HG03060 (cell line): ENCODE data around the gene LTBP1.

Source experiments
- ATAC-seq: cut with Tn5 transposase; IDR thresholded peaks from one replicate; pipeline ENCODE4 v1.9.1; 2021; ENCODE audit warnings: low read depth, moderate number of reproducible peaks; ENCODE audit not compliant: unreplicated experiment

LTBP1 gene

DNA sequence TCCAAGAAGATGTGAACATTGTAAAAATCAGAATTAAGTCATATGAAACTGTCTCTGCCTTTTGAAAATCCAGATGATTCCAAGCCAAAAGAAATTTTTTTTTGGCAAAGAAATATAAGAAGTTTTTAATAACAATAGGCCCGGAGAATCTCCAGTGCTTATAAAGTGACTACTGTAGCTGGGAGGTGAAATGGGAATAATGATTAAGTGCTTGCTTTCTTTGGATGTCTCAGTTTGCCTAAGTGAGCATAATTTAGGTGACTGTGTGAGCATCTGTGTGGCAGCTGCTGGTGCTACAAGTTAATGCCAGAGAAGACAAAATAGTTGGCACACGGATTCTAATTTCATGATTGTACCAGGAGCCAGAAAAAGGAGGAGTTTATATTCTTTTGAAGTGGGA is 185.0 kb downstream of the LTBP1 start:
- ATAC-seq = no peak

DNA sequence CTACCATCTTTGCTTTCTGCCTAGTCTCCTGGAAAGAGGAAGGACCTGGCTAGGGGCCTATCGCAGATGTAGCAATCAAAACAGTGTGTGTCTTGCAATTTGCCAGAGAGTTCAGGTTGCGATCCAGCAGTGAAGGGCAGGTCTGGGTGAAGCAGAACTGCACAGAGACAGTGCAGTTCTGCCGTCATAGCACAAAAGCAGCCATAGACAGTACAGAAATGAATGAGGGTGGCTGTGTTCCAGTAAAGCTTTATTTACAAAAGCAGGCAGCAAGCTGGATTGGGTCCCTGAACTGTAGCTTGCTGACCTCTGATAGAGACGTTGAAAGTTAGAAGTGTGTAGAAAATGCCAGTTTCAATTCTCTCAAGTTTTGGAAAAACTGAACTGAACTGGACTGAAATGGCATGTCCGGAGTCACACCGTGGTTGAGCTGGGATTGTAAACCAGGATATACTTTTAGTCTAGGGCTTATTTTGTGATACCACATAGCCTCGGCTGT is 186.8 kb downstream of the LTBP1 start:
- ATAC-seq = no peak

DNA sequence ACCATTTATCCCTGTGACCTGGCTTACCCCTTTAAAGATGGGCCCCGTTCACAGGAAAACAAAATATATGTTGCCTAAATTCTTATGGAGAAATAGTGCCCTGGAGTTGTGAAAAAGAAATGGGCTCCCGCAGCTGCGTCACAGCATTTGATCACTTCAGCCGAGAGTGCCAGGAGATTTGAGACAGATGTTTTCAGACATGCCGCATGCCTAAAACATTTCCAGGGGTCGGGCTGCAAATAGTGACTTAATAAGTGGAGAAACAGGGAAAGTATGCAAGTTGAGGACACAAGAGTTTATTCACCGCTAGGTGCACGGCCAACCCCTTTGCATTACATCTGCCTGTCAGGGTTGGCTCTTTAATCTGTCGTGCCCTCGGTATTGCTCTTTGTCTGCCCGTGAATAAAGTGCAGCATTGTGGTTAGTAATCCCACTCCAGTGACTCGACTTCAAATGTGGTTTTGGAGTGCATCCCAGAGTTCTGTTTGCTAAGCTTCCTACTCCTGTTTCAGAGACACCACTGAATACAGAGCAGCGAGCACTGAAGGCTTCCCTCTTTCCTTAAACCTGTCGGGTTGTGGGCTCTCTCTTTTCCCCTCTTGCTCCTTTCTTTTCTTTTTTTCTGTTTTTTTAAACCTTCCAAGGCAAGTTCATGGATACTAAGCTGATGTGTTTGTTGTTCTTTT is 187.5 kb downstream of the LTBP1 start:
- ATAC-seq = no peak

DNA sequence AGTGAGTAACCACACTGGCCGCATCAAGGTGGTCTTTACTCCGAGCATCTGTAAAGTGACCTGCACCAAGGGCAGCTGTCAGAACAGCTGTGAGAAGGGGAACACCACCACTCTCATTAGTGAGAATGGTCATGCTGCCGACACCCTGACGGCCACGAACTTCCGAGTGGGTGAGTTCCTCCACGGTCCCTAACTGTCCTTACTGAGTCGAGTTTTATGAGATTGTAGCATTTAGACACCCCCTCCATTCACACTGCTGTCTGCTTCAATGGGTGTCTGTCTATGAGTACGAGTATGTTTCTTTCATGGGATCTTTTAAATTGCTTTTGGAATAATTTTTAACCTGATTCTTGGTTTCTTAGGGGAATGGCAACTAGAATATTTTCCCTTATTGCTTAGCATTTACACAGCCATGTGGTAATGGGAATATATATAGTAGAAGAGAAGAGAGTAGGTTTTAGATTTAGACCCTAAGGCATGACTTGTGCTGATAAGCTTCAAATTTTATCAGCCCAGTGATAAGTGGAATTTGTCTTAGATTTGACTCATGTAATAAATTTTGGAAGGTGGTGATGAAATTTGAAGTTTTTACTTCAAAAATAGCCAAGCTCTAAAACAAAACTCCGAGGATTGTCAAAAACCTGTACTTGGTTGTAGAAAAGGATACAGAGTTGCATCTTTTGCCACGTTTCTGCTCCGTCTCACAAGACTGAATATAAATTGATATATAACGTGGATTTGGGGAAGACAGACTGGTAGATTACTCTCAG is 188.2 kb downstream of the LTBP1 start:
- ATAC-seq = no peak

DNA sequence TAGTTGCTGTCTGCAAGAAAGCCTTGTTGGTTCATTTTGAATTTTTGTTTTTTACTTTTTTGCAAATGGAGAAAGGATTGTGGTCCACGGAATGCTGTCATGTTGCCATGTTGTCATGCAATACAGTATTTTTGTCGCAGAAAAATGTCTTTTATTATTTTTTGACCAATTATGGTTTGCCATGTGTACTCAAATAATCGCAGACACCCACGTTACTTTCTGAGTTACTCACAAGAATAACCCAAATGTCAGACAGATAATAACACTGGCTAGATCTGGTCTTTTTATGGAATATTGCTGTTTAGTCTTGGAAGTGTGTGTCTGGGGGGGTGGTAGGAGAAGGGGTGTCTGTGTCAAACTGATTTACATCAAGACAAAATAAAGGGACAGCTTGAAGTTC is 188.9 kb downstream of the LTBP1 start:
- no peak for ATAC-seq

DNA sequence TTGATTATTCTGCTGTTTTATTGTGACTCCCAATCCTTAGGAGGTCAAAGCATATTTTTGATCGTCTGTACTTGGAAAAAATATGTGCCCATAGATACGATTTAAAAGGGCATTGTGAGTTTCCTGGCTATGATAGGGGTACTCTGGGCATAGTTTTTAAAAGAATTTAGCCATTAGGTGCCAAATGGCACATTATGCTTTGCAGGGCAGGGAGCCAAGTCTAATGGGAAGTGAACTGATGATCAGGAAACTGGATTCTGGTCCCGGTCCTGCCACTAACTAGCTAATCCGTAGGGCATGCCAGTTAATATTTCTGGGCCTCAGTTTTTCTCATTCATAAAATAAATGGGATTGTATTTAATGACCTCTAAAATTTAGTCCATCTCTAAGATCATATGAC is 189.3 kb downstream of the LTBP1 start:
- ATAC-seq = no peak

DNA sequence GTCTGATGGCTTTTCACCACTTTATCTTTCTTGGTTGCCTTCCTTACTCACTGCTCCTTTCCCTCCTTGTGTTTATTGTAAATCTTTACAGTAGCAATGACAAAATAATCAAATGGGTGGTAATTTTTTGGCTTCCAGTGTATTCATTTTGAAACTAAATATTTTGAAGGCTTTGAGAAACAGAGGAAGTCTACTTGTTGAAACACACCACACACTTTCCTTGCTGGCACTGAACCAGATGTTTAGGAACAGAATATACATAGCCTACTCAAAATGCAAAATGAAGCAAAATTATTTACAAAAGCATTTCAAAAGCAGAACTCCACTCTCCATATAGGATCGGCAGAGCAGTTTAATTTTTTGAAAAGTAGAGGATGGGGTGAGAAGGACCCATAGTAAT is 189.8 kb downstream of the LTBP1 start:
- no peak for ATAC-seq

DNA sequence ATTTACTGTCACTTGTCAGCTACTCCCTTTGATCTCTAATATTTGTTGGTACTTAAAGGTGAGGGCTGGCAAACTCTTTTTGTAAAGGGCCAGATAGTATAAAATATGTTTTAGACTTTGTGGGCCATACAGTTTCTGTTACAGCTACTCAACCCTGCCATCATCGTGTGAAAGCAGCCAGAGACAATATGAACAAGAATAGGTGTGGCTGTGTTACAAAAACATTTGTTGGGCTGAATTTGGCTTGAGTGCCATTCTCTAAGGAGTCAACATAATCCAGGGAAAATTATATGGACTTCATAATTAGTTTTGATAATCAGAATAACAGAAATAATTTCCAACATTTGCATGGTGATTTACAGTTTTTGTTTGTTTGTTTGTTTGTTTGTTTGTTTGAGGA is 190.6 kb downstream of the LTBP1 start:
- no peak for ATAC-seq

DNA sequence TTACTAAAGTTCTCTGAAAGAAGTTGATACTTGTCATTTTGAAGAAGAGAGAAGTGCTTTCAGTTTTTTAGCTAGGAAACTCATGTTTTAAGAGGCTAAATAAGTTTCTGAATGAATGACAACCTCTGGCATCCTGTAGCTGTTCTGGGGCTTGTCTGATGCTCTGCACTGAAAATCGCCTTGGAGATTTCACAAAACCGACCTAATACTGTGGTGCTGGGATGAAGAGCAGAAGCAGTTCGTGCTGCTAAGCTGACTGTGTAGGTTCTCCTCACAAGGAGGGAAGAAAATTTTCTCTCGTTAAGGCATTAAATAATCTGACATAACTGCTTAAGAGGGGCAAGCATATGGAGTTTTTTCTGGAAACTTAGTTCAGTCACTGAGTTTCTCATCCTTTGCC is 193.2 kb downstream of the LTBP1 start:
- no peak for ATAC-seq

DNA sequence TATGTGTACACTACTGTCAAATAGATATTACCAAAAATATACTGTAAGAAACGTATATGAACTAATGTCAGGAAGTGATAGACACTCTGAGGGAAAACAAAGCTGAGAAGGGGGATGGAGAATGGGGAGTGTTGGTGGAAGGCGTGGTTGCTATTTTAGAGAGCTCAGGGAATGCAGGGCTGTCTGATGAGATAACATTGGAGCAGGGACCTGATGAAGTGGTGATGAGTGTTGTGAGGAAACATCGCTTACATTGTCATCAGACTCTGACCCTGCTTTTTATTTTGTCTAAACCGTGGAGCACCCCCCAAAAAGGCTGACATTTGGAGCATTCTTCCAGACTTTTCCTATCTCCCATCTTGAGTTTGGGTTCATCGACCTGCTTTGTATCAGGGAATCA is 194.7 kb downstream of the LTBP1 start:
- ATAC-seq = no peak

DNA sequence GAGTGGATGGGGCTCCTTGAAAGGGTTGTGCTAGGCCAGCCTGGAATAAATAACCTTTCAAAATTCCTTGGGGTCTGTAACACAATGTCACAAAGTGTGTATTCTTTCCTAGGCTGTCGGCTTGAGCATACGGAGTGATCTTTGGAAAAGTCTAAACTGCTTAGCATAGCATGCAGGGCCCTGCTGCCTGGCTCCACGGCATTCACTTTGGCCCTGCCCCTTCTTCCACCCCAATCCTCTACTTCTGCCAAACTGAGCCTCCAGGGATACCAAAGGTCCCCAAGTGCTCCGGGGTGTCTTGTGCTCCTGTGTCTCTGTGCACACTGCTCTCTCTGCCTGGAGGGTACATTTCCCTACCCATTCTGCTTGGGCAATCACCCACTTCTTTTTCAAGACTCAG is 196.1 kb downstream of the LTBP1 start:
- ATAC-seq = no peak

DNA sequence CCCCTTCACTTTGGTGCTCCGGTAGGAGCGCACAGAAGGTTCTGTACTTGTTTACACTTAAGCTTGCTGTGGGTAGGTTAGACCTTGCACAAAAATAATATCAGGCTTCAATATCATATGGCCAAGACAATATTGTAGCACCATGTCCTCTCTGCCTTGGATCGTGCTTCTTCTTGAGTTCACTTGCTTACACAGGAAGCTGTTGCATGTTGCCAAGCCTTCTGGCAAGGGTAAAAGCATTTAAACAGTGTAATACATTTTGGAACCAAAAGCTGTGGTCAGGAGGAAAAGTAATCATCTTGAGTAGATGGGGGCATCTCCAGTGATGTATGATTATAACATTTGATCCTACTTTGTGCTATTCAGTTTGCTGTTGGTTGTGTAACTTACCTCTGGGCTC is 197.5 kb downstream of the LTBP1 start:
- no peak for ATAC-seq

DNA sequence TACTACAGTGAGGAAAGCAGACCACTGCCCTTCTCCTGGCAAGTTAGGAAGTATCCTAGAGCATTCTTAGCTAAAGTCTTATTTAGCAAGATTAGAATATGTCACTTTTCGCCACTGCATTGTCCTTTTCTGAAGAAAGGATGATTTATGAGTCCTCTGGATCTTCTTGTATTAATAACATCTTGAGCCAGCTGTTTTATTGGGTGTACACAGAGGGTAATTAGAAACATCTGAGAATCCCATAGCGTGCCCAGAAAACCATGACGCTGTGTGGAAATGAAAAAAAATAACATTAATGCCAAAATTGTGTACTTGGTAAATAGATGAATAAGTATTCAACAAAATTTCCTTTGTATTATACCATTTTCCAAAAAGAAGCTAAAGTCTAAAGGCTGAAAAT is 198.7 kb downstream of the LTBP1 start:
- ATAC-seq = no peak

DNA sequence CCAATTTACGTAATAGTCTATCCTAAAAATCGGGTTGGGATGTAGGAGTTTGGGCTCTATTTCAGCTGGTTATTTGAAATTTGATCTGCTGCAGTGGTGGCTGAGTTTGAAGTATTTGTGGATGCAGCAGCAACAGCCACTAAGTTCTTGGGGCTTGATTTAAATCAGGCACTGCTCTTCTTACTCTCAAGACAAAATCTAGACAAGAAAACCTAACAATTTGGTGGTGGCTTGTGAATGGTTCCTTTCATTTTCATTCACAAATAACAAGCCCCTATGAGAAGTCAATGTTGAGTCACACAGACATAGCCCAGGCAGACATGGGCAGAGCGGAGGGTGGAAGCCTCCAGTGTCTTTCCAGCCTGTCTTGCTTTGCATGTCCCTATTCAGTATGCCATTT is 199.3 kb downstream of the LTBP1 start:
- no peak for ATAC-seq

DNA sequence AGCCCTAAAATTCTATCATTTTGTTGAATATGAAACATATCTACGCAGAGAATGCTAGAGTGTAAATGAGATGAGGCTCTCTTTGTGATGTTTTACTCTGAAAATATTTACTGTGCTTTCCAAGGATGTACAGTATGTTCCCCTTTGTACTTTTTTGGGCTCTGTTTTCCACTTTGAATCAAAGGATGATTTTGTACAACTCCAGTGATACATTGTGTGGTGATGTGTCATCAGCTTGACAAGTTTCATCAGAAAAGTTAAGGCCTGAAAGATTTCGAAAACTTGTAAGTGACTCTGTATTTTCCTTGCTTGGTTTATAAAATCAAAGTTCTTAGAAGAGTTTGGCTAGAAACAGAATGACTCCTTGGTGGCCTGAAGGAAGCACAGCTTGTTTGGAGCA is 206.3 kb downstream of the LTBP1 start:
- no peak for ATAC-seq

DNA sequence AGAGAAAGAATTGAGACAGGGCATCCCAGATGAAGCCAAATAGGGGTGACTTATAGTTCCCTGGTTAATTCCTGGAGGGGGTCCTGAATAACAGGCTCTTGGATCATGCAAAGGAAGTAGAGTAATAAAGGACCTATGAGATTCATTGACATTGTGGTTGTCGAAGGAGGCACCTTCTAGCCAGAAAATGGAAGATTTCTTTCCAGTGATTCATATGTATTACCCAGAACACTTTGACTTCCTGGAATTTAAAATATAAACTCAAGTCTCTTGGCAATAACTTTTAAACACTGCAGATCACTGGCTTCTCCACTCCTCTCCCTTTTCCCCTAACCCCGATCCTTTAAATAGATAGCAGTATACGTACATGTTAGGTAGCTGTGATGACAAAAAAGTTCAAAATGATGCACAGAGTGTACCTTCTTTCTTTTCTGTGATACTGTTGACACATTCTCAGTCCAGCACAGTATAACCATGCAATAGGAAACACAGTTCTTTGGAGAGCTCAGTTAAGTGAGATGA is 211.8 kb downstream of the LTBP1 start:
- no peak for ATAC-seq

DNA sequence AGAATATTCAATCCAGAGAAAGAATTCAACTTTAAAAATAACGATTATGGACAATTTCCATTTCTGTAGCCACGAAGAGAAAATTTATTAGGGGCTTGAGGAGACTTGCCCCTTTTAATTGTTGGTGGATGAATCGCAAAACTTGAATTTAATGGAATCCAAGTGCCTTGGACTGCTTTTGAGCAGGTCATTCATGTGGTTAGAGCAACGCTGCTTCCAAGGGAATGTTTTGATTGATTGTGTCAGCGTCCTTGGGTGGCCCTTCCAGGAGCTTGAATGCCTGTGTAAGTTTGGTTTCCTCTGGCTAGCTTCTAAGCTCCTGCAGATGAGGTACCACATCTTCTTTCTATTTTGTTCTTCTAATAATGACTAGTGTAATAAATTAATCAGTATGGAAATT is 213.4 kb downstream of the LTBP1 start:
- no peak for ATAC-seq

DNA sequence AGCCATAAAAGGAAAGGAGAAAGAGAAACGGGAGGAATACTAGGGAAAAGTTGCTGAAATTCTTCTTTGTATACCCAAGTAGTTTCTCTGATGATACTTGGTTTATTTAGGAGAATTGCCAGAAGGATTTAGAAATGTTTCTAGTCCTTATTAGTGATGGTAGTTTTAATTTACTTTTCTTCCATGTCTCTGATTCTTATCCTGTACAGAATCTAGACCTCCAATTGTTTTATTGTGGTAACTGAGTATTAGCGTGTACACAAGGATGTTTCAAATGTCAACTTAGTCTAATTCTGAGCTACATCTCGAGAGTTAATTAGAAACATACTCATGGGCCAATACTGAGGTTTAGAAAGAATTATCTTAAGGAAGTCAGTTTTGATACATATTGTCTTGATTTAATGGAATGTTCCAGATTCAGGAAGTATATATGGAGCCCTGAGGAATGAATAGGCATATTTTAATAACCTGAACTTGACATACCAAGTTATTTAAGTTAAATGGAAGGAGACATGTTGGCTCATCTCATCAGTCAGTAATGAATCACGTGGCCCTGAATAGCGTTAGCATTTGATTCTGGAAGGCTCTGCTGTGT is 219.6 kb downstream of the LTBP1 start:
- ATAC-seq = no peak

DNA sequence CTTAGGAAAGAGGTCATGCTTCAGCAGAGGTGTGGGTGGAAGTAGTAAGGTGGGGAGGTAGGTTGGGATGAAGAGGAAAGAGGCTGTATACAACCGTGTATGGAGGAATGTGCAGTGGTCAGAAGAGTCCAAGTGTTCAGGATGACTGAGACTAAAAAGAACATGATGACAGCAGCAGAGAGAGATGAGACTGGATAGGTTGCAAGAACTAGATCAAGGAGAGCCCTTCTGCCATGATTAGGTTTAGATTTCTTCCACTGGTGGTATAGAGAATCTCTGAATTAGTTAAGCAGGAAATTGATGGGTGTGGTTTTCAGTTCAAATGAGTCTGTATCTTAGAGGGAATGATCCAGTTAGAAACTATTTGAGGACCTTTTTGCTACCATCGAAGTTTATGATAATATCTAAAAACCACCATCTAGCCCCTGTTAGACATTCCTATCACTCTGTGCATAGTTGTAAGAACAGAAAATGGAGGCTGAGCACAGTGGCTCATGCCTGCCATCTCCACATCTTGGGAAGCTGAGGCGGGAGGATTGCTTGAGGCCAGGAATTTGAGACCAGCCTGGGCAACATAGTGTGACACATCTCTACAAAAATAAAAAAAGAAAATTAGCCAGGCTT is 221.0 kb downstream of the LTBP1 start:
- no peak for ATAC-seq

DNA sequence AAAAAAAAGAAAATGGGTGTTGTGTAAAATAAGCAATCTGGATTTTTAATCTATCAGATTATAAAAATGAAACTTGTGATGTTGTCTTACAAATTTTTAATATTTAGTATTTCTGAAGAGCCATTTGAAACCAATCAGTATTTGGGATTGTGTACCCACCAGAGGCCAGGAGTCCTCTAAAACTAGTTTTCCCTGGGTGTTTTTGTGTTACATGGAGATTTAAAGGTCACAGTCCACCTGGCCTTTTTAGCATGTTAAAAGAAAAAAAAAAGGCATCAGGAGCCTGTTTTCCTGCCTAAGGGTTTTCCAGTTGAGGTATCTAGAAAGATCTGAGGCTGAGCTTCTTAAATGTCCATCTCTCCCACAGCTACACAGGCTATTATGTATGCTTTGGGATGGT is 221.7 kb downstream of the LTBP1 start:
- no peak for ATAC-seq

DNA sequence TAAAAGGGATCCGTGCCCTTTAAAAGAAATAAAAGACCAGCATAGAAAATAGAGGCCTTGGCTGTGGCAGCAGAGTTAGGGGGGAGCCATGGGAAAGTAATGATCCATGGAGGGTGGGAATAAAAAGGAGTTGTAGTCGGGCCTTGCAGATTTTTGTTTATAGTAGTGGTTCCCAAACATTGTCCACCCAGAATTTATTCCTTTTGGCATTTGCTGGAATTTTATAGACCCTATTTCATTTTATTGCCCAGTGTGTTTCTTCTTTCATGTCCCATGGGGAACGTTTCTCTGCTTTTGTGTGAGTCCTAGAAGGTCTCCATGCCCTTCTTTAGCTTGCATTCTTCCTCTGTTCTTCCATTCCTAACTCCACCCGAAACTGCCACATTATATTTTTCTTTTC is 222.2 kb downstream of the LTBP1 start:
- no peak for ATAC-seq
